HG03460 (cell line): Measurements from ENCODE around the gene GUCA2B.

Experiments
- ATAC-seq: cut with Tn5 transposase; IDR thresholded peaks from one replicate; pipeline ENCODE4 v1.9.1; 2021; ENCODE audit not compliant: unreplicated experiment

Gene GUCA2B

GRCh38 chr1:42142894-42143675, 10.1 kb upstream of the GUCA2B start:
- no peak for ATAC-seq

DNA sequence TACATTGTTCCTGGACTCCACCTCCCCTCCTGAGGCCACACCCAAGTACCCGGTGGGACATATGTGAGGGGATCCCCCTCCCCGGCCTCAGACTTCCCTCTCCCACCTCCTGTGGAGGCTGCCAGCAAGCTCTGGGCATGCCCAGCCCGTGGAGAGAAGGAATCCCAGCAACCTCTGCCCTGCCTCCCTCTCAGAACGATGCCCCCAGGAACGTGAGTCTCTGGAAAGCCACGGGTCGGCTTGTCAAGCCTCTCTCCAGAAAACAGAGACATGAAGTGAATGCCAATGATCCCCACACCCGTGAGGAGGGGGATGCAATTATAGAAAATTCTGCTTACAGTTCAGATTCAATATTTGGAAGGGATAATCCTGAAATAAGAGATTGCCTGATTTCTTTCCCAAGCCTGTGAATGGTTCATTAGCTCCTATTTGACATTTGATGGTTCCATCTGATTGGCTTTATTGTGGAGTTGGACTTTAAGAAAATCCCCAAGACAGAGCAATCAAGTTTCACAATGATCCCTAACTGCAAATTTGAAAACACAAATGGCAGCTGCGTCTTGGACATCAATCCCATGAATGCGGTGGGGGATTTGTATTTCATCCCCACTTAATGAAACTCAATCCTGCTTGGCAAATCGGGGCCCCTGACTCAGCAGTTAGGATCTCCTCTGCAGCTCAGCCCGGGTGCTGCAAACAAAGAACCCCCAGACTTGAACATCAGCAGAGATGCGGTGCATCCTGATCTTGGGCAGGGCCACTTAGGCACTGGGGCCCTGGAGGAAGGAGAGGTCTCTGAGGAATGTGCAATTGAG, 9.1 kb upstream of the GUCA2B start:
- ATAC-seq: no peak

GRCh38 chr1:42144711-42145388, 8.4 kb upstream of the GUCA2B start:
- ATAC-seq: no peak

DNA sequence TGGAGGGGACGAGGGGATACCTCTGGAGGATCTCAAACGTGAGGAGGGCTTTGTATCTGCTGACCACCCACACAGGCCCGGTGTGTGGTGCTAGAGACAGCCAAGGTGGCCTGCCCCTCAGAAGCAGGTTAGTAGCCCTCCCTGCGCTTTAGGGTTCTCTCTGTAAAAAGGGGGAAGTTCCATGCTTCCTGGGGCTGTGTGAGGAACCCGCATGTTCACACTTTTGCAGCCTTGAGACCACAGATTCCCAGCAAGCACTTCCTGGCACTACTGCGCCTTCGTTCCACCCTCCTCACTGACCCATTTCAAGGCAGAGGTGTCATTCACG, 7.9 kb upstream of the GUCA2B start:
- ATAC-seq: no peak

GRCh38 chr1:42145764-42146625, 7.2 kb upstream of the GUCA2B start:
- no peak for ATAC-seq

- no peak for ATAC-seq
These were observed 6.4 kb upstream of the GUCA2B start for GRCh38 chr1:42146626-42147320.

DNA sequence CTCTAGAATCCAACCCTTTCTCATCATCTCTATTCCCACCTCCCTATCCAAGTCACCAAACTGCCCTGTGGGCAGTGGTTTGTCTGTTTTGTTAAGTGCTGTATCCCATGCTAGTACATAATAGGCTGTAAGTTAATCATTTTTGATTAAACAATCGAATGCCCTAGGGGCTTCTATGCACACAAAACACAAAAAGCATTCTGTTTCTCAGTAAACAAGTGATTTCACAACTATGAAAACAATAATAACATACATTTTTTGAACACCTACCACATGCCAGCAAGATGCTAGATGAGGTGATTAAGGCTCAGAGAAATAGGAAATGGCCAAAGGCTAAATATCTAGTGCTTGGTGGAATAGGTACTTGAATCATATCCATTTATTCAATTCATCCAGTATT, 5.0 kb upstream of the GUCA2B start:
- ATAC-seq: no peak

- ATAC-seq: no peak
These were observed 2.6 kb upstream of the GUCA2B start for GRCh38 chr1:42150651-42151050.

DNA sequence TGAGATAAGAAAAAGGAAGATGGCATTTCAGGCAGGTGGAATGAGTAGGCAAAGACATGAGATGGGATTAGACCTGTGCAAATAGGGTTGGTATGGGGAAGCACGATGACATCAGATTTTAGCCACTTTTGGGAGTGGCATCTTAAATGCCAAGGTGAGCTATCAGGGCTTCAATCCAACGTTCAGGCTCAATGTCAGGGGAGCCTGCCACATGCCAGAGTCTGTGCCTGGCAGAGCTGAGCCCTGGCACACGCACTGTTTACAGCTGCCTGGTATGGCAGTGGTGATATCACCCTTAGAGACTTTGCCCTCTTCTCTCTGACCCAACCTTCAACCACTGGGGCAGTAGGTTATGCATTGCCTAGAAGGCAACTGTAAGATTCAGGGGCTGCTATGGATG, 1.1 kb upstream of the GUCA2B start:
- ATAC-seq: no peak

GRCh38 chr1:42153624-42154023, 414 bp downstream of the GUCA2B start:
- ATAC-seq: no peak

DNA sequence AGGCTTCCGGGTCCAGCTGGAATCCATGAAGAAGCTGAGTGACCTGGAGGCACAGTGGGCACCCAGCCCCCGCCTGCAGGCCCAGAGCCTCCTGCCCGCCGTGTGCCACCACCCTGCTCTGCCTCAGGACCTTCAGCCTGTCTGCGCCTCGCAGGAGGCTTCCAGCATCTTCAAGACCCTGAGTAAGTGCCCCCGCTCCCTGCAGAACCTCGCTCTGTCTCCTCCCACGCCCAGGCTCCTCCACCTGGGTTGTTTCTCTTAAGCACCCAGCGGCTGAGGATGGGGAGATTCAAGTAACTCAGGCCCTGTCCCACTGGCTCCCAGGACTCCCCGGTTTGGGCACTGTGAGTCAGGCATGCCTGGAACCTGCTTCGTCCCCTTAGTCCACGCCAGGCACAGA, 1.5 kb downstream of the GUCA2B start:
- ATAC-seq: no peak

DNA sequence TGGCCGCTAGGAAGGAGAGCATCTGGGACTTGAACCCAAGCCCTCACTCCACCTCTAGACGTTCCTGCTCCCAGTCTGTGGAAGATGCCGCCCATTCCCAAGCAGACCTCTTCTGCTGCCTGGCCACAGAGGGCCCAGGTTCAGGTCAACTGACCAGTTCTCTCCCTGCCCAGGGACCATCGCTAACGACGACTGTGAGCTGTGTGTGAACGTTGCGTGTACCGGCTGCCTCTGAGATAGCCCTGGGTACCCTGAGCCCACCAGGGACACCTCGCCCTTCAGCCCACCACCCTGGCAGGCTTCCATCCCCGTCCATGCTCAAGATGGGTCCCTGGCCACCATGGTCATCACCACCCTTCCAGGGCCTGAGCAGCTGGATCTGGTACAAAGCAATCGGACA, 2.2 kb downstream of the GUCA2B start:
- ATAC-seq: no peak

DNA sequence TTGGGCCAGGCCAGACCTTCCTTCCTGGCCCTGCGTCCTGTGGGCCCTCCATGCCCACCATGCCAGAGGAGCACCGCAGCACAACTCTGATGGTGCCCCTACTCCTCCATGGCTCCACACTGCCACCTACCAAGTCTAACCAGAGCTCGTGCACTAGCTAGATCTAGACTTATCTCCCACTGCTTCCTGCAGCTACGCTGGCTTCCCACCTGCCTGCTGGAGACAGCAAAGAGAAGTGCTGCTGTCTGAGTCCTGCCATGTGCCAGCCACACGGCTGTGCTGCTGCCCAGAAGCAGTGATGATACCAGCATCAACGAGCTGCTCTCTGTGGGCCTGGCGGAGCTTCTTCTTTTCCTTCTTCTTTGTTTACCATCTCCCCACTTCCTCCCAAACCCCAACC, 4.5 kb downstream of the GUCA2B start:
- ATAC-seq: no peak

DNA sequence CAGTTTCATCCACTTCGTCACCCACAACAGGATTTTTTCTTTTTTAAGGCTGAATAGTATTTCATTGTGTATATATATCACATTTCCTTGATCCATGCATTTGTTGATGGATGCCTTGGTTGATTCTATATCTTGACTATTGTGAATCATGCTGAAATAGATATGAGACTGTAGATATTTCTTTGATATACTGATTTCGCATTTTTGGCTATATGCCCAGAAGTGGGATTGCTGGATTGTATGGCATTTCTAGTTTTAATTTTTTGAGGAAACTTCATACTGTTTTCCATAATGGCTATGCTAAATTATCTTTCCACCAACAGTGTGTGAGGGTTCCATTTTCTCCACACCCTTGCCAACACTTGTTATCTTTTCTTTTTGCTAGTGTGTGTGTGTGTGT, 5.0 kb downstream of the GUCA2B start:
- no peak for ATAC-seq

- ATAC-seq: no peak
These were observed 9.0 kb downstream of the GUCA2B start for GRCh38 chr1:42162181-42162580.

DNA sequence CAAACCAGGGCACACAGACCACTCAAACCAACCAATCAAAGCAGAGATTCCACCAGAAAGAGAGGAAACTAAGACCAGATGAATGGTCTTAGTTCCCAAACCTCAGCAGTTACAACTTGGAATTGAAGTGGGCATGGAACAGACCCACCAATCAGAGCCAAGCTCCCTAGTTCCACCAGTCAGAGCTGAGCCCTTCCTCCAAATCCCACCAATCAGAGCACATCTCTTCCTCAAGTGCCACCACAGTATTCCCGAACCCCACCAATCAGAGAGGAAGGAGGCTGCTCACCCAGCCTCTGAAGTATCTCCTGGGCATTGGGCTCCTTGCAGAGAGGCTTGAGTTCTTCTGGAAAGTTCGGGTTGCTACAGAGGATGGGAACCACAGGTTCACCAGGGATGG, 9.9 kb downstream of the GUCA2B start:
- no peak for ATAC-seq

DNA sequence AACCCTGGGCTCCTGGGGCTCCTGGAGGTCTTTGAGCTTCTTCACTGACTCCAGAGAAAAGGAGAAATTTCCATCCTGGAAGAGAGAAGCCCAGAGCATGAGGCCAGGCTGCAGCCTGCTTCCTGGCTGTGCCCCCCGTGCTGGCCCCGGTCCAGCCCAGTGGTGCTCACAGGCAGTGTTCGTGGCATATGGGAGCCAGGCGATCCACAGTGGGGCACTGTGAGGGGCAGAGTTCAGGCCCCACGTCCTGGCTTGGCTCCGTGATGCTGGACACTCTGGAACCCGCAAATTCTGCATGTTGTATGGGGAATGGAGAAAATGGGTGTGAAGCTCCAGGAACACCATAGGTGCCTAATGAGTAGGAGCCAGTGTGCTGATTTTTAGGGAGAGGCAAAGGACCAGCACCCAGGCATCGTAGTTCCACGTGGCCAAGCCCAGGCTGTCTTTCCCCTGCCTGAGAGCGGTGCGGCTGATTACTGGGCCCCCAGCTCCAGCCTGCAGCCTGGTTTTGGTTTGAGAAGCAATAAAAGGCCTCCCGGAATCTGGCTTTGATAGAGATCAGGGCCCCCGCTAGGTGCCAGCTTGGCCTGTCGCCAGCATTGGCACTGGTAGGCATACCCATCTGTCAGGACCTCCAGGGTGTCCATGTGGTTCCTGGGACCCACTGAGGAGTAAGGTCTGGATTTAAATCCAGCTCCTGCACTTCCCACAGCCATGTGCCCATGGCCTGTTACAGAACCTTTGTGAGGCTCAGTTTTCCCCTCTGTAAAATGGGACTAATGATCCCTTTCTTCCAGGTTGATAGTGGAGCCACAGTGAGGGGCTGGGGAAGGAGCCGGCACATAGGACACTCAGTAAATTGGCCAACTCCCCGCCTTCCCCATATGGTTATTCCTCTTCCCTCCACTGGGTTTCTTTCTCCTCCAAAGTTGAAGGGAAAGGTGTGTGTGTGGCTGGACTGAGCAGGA, 10.6 kb downstream of the GUCA2B start:
- no peak for ATAC-seq

DNA sequence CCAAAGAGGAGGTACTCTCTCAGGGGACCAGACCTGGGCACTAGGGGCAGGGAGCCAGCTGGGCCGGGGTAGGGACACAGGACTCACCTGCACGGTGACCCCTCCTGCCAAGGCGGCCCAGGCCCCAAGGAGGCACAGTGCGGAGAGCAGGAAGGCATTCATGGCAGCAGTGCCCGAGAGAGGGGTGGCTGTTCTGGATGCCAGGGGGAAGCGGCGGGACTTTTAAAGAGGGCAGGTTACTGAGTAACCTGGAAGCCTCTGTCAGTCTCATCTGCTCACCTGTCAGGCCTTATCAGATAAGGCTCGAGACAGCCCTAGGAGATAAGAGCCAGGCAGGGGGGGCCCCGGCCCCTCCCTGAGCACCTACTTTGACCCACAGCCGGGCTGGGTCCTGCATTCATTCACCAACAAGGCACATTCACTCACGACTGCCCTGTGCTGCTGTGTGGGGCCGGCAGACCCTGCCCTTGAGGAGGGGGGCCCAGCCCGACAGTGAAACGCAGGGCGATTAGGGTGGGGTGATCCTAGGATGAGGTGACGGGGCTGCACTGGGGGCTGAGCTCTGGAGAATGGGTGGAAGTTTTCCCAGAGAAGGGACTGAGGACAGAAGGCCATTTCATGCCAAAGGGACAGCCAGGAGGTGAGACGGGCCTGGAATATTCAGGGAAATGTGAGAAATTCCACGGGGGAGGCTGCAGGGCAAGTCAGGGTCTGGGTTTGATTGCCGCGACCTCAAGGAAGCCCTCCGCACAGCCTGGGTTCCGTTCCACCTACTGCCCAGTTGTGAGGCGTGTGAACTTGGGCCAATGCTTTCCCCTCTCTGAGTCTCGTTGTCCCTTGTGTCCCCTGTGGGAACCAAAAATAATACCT, 11.6 kb downstream of the GUCA2B start, which contains the start of gene GUCA2A:
GUCA2A (minus strand) TSS at position 195 of the 870 bp plus-strand sequence; CDS start at position 162, 33 bp downstream.
- no peak for ATAC-seq
